OCI-LY7 (cell line): Measurements from ENCODE around the gene COBL.

Experiments used
- EZH2phosphoT487 ChIP-seq: fragments of 200-600 bp; sonication (generic); IDR thresholded peaks from 2 replicates; pipeline ENCODE4 v1.6.1; 2018; ENCODE audit warnings: low read depth, borderline replicate concordance, mild to moderate bottlenecking, mixed run types, antibody characterized with exemption, low read length, moderate library complexity, mixed read lengths
- TF ChIP-seq, protein P1 (sequence below): fragments of 200-600 bp; sonication (generic); conservative IDR thresholded peaks from 2 replicates; pipeline ENCODE4 v1.5.1; 2014; ENCODE audit warnings: mild to moderate bottlenecking, antibody characterized with exemption, low read length, moderate library complexity, mixed read lengths

DNA sequence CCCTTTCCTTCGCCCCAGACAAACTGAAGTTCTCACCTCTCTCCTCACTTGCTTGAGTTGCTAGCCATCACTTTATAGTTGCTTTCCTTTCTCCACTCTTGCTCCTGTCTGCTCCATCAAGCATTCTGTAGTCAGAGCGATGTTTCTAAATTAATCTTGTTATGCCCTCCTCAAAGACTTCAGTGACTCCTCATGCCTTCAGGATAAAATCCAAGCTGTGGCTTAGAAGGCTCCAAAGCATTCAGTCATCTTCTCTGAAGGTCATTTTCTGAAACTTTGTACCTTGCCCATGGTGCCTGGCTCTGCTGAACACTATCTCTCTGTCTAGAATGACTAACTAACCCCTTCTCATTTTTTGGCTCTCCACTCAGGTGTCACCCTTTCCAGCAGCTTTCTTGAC, 311.5 kb downstream of the COBL start:
- TF ChIP-seq, protein P1, sequence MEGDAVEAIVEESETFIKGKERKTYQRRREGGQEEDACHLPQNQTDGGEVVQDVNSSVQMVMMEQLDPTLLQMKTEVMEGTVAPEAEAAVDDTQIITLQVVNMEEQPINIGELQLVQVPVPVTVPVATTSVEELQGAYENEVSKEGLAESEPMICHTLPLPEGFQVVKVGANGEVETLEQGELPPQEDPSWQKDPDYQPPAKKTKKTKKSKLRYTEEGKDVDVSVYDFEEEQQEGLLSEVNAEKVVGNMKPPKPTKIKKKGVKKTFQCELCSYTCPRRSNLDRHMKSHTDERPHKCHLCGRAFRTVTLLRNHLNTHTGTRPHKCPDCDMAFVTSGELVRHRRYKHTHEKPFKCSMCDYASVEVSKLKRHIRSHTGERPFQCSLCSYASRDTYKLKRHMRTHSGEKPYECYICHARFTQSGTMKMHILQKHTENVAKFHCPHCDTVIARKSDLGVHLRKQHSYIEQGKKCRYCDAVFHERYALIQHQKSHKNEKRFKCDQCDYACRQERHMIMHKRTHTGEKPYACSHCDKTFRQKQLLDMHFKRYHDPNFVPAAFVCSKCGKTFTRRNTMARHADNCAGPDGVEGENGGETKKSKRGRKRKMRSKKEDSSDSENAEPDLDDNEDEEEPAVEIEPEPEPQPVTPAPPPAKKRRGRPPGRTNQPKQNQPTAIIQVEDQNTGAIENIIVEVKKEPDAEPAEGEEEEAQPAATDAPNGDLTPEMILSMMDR, result no peak
- TF ChIP-seq EZH2phosphoT487, result no peak
